NT2/D1 (cell line): Measurements from ENCODE around the gene TUFT1.

ENCODE experiments used
- YY1 ChIP-seq: IDR thresholded peaks from 2 replicates; pipeline ENCODE4 v1.6.1; 2011; ENCODE audit not compliant: insufficient read length, insufficient read depth
- ZNF274 ChIP-seq: IDR thresholded peaks from 2 replicates; pipeline ENCODE4 v1.6.1; 2011; ENCODE audit warnings: mild to moderate bottlenecking, low read depth, low read length

- TF ChIP-seq YY1, result no peak
- no peak for TF ChIP-seq ZNF274
Observed at GRCh38 chr1:151524736-151525135, 15.4 kb upstream of the TUFT1 start.
